ENCODE measurements around the gene PTK6.
"Not testable (repeated sequence)": the region's sequence is repeated elsewhere in the genome, so short reads cannot be mapped to it uniquely, and the experiment has no call there.

The PTK6 gene

DNA sequence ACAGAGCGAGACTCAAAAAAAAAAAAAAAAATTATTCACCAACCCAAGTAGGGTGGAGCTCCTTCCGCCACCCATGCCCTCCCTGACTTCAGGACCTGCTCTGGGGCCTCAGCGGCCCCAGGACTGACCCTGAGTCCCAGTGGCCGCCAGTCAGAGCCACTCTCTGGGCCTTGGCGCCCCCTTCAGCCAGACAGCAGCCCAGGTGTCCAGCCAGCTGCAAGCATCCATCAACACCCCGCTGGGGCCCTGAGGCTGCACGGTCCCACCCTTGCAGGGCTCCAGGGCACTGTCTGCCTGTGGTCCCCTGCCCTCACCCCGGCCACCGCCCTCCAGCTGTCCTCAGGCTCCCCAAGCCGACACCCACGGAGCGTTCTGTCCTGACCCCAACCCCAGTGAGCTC is 53.3 kb downstream of the PTK6 start:
- in situ Hi-C loops (cut with MboI; ENCODE audit: low sequenced_read_pairs), result no loop called here

DNA sequence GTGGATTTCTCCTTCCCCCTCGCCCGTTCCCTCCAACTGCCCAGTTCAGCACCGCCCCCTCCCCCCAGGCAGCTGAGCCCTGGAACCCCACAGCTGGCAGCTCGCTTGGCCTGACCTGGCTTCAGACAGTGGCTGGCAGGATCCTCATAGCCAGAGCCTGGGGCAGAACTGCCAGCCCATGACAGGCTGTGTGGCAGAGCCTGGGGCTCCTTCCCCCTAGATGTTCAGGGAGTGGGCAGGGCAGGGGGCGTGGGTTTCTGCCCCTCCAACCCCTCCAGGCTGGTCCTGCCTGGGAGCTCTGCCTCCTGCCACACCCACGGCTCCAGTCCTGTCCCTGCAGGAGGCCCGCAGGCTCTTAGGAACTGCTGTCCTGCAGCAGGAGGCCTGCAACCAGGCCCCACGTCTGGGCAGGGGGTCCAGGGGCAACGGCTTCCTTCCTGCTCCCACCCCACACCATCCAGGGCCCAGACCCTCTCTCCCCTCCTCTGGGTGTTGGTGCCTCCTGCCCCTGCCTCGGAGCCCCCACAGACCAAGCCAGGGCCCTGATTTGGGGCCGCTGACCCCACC is 55.1 kb downstream of the PTK6 start:
- in situ Hi-C loops (cut with MboI; ENCODE audit: low sequenced_read_pairs), result no loop called here

- in situ Hi-C loops (cut with MboI; ENCODE audit: low sequenced_read_pairs), result no loop called here
Observed at GRCh38 chr20:63481503-63481902, 55.7 kb downstream of the PTK6 start.

DNA sequence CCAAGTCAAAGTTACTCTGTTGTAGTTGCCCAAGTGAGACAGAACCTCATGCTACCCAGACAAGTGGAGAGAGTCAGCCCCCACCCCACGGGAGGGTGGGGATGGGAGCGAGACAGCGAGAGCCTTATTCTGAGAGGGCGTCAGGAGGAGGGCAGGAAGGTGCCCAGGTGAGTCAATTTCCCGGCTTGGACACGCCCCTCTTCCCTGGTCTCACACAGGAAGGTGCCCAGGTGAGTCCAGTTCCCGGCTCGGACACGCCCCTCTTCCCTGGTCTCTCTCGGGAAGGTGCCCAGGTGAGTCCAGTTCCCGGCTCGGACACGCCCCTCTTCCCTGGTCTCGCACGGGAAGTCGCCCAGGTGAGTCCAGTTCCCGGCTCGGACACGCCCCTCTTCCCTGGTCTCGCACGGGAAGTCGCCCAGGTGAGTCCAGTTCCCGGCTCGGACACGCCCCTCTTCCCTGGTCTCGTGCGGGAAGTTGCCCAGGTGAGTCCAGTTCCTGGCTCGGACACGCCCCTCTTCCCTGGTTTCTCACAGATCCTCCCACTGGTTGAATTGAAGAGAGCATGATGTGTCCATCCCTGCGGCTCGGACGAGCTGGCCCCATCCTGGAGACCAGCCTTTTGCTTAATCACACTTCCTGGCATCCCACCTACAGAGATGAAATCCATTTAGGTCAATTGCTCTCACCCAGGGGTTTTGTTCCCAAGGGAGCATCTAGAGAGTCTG is 57.3 kb downstream of the PTK6 start:
- in situ Hi-C loops (cut with MboI; ENCODE audit: low sequenced_read_pairs), result not testable (repeated sequence)

- in situ Hi-C loops (cut with MboI; ENCODE audit: low sequenced_read_pairs), result no loop called here
Observed at GRCh38 chr20:63478346-63479302, 58.6 kb downstream of the PTK6 start.
